ENCODE data around the gene AREG. TPM values are rescaled to one million over a fixed set of nuclear protein-coding genes. Genes with fewer than 3 reads are reported as not detected.

The AREG gene
- total and polyA plus RNA-seq, 2 experiments from 2014 or later: 128 to 129 TPM

DNA sequence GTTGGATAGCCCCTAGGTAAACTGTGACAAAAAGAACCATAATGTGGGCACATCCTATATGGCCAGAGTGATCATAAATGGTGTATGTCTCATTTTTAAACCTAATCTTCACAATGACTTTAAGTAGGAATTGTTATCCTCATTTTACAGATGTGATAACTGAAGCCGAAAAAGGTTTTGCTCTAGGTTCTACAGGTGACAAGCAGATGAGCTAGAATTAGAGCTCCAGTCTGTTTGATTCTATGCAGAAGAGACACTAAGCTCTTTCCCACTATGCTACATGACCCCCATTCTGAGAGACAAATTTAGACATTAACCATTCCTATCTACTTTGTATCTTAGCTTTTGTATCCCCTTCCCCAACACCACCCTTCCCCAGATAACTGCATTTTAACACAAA, 2.0 kb downstream of the AREG start:
- Histone ChIP-seq H2AFZ (no peak overlapping the region), H3K4me3 (peak overlapping the region; percentile 12), H3K27ac (peak overlapping the region; percentile 47), H3K9me2 (replicated peaks; ENCODE audit: insufficient read depth) (no peaks in the 10 kb centered on the region), H3K36me3 (replicated peaks; ENCODE audit: insufficient read depth, low read depth) (no peaks in the 10 kb centered on the region), H3K4me2 (peak overlapping the region; percentile 91), H3K9me3 (ENCODE audit: low read depth) (no peaks in the 10 kb centered on the region), H3K27me3 (no peaks in the 10 kb centered on the region), H3K79me2 (peaks cover 7% of the 10 kb centered on the region), H3K4me1 (ENCODE audit: insufficient read depth) (no peaks in the 10 kb centered on the region), H4K20me1 (ENCODE audit: insufficient read depth, poor library complexity, severe bottlenecking) (no peaks in the 10 kb centered on the region)
- 70% methylated on average over 1 of the region's 1 CpG for WGBS (ENCODE audit: low lambda C conversion rate, missing lambda C conversion rate)
- TF ChIP-seq CTCF (IDR thresholded peaks at IDR 0.05; ENCODE audit: poor library complexity) (no peak), EZH2 (IDR thresholded peaks at IDR 0.05; ENCODE audit: borderline replicate concordance) (no peak)
- no peak for DNase-seq (ENCODE audit: low spot score)

GRCh38 chr4:74447636-74448233, 2.8 kb downstream of the AREG start:
- DNase-seq (ENCODE audit: low spot score): no peak
- H3K79me2 ChIP-seq: peaks cover 7% of the 10 kb centered on the region
- WGBS (ENCODE audit: low lambda C conversion rate, missing lambda C conversion rate): 82% methylated on average over 5 of the region's 5 CpGs

DNA sequence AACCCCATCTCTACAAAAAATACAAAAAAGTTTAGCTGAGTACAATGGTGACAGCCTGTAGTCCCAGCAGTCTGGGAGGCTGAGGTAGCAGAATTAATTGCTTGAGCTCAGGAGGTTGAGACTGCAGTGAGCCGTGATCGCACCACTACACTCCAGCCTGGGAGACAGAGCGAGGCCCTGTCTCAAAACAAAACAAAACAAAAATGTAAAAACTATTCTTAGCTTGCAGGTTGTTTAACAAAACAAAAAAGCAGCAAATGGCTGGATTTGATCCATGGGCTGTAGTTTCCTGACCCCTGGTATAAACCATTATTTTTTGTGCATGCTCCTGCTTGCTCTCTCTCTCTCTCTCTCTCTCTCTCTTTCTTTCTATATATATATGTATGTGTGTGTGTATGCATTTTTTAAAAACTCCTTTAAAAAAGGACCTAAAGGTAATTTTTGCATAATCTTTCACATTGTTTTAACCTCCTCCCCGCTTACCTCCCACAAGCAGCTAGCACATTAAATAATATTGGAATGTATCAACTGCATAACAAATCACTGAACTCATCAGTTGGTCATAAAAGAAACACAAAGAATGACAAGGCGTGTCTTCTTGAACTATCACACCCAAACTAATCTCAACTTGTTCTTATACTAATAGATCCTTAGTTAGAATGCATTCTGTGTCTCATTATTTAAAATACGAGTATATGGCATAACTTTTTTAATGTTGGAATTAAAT, 4.8 kb downstream of the AREG start:
- 86% methylated on average over 6 of the region's 6 CpGs for WGBS (ENCODE audit: low lambda C conversion rate, missing lambda C conversion rate)
- TF ChIP-seq EZH2phosphoT487 (IDR thresholded peaks at IDR 0.05; ENCODE audit: low read depth, severe bottlenecking, unreplicated experiment): no peak
- TF ChIP-seq EZH2 (IDR thresholded peaks at IDR 0.05; ENCODE audit: borderline replicate concordance): no peak
- no peak for TF ChIP-seq CTCF (IDR thresholded peaks at IDR 0.05; ENCODE audit: poor library complexity)
- peak overlapping the region; percentile 91 for H3K4me2 ChIP-seq

More at GRCh38 chr4:74447636-74448233, 2.8 kb downstream of the AREG start:
- Histone ChIP-seq H4K20me1 (ENCODE audit: insufficient read depth, poor library complexity, severe bottlenecking) (no peaks in the 10 kb centered on the region), H3K4me1 (ENCODE audit: insufficient read depth) (no peaks in the 10 kb centered on the region), H3K27ac (peak overlapping the region; percentile 47), H3K4me3 (peak overlapping the region; percentile 12), H3K9me3 (ENCODE audit: low read depth) (no peaks in the 10 kb centered on the region), H3K4me2 (peak overlapping the region; percentile 91), H3K36me3 (replicated peaks; ENCODE audit: insufficient read depth, low read depth) (no peaks in the 10 kb centered on the region), H3K9me2 (replicated peaks; ENCODE audit: insufficient read depth) (no peaks in the 10 kb centered on the region), H2AFZ (no peak overlapping the region), H3K27me3 (no peaks in the 10 kb centered on the region)
- TF ChIP-seq CTCF (IDR thresholded peaks at IDR 0.05; ENCODE audit: poor library complexity) (no peak), EZH2phosphoT487 (IDR thresholded peaks at IDR 0.05; ENCODE audit: low read depth, severe bottlenecking, unreplicated experiment) (no peak), EZH2 (IDR thresholded peaks at IDR 0.05; ENCODE audit: borderline replicate concordance) (no peak)

More for the DNA sequence above, 4.8 kb downstream of the AREG start:
- H3K4me1 ChIP-seq (ENCODE audit: insufficient read depth): no peaks in the 10 kb centered on the region
- H3K9me3 ChIP-seq (ENCODE audit: low read depth): no peaks in the 10 kb centered on the region
- DNase-seq (ENCODE audit: low spot score): no peak
- no peaks in the 10 kb centered on the region for H4K20me1 ChIP-seq (ENCODE audit: insufficient read depth, poor library complexity, severe bottlenecking)
- H3K79me2 ChIP-seq: peaks cover 7% of the 10 kb centered on the region
- no peak overlapping the region for H2AFZ ChIP-seq
- no peaks in the 10 kb centered on the region for H3K9me2 ChIP-seq (replicated peaks; ENCODE audit: insufficient read depth)
- no peaks in the 10 kb centered on the region for H3K27me3 ChIP-seq
- no peak overlapping the region for H3K4me3 ChIP-seq
- no peaks in the 10 kb centered on the region for H3K36me3 ChIP-seq (replicated peaks; ENCODE audit: insufficient read depth, low read depth)
- H3K27ac ChIP-seq: no peak overlapping the region
